Activated effector memory CD4-positive, alpha-beta T cell treated with Interleukin-2 at 50 U/mL for 16 hours (primary cell): ENCODE data around the gene C16orf96.

Experiments used
- DNase-seq: peaks from one replicate; pipeline ENCODE4 v3.0.0-alpha.2; 2020

C16orf96 gene

DNA sequence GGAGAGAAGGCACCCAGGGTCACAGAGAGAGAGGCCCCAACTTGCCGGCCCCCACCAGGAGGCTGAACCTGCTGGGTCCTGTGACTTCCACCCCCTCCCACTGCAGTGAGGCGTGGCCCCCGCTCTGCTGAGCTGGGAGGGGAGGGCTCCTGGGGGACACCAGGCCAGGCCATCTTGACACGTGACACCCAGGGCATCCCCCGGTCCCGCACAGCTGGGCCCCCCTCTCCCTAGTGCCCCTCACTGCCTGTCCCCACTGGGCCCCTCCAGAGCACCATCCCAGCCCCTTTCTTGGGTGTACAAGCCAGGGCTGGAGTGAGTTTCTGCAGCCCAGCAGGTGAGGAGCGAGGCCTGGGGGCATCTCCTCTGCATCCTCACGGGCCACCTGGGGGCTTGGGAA is 46.2 kb downstream of the C16orf96 start:
- DNase-seq, result no peak

DNA sequence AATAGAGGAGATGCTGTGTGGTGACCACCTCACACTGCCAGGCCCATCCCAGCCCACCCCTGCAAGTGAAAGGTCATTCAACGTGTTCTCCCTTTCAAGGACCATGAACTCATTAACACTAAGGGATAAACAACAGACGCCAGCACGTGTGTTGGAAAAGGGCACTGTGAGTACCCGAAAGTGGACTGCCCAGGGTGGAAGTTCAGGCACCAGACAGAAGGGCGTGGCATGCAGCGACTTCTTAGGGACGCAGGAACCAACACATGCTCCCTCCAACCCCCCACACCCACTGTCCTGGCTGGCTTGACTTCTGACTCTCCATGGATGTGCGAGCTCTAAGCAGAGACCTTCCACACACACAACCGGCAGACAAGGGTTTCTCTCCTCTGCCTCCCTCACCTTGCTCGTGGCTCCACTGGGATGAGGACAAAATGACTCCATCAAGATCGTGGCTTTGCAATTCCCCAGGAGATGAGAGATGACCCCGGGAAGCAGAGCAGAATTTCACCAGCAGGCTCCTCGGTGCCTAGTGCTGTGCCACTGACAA is 47.6 kb downstream of the C16orf96 start:
- no peak for DNase-seq

DNA sequence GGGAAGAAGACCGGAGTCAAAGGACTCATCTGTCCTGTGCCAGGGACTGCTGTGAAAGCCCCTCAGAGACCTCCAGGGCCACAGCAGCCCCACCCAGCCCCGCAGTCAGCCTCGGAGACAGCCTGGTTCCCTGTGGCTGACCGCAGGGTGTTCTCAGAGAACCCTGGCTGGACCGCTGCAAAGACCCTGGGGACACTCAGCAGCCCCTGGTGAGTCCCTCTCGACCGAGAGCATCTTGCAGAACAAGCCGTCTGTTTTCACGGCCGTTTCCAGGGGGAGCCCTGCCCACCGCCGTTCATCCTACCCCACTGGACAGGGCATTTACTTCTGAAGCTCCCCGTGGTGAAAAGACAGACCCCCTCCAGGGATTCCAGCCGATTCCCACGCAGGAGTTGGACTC is 48.3 kb downstream of the C16orf96 start:
- no peak for DNase-seq

DNA sequence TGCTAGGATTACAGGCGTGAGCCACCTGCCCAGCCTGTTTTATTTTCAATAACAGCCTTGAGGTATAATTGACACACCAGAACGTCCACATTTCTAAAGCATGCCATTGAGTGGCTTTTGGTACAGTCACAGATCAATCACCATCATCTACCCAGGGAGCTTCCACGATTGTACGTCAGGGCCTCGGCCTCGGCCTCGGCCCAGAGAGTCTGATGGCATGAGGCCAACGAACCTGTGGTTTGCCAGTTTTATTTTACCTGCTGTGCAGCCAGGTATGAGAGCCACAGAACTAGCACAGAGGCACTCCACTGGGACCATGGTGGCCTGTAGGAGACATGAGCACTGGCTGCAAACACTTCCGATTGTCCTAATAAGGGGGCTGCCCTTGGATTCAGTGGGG is 50.2 kb downstream of the C16orf96 start:
- DNase-seq, result no peak

DNA sequence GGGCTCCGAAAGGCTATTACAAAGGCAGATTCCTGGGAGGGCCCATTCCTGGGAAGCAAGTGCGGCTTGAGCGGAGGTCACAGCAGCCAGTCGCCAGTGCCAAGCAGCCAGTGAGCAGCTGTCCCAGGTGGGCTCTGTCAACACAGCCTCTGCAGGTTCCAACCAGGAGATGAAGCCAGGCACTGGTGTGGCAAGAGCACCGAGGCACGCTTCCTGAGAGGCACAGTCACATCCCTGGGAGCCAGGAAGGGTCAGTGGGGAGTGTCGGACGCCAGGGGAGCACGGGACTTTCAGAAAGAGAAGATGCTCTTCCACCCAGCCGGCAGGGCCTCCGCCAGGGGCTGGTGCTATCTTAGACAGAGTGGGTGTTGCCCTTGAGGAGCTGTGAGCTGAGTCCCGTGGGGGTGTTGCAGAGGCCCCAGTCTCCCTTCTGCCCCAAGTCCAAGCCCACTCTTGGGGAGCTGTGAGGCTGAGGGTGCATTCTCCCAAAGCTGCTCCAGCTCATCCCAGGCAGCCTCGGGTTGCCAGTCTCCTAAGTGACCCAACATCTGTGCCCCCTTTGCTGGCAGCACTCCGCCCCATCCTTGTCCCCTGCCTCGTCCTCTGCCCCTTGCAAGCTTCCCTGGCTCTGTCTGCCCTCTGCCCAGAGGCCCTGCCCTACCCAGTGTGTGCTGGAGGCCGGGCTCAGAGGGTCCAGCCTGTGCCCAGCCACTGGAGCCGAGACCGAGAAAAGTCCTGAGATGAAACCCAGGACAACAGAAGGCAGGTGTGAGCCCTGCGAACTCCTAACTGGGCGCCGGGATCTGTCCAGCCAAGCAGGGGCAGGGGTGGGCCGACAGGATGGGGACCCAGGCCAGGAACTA is 51.9 kb downstream of the C16orf96 start:
- DNase-seq, result no peak

DNA sequence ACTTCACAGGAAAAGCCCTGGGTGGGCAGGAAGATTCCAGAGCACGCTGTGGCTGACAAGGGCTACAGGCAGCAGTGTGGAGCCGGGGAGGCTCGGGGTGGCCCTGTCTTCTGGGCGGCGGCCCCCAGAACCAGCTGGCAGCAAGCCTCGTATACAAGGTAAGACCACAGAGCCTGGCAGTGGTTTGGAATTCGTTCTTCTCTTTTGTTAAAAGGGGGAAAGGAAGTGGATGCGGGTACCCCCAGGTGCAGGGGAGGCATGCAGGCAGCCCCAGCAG is 52.5 kb downstream of the C16orf96 start:
- DNase-seq, result no peak

DNA sequence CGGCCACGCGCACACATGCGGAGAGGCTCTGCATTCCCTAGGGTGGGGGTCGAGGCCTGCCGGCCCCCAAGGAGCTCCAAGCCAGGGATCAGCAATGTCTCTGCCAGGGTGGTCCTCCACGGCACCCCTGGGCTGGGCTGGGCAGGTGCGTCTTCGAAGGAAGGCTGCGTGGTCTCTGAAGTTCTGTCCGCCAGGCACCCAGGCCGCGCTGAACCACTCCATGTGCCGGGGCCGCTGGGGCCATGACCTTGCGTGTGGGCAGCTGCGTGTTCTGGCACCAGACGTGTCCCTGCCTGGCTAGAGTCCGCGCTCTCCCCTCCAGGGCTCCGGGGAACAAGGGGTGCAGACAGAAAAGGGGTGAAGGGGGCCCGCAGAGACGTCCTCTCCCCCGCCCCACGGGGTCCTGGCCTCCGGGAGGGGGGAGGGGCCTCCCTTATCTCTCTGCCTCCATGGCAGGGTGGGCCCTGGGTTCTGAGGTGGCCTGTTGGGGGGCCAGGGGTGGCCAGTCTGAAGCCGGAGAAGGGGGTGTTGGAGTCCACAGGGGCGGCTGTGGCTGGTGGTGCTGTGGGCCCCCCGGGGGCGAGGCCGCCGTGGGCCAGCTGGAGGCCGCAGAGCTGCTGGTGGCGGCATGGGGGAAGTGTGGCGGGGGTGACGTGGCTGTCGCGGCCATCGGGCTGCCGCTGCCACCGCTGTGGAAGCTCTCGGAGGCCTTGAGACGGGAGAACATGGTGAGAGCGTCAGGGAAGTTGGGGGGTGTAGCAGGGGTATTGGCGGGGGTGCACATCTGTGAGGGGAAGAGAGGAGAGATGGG is 53.3 kb downstream of the C16orf96 start:
- DNase-seq, result no peak

DNA sequence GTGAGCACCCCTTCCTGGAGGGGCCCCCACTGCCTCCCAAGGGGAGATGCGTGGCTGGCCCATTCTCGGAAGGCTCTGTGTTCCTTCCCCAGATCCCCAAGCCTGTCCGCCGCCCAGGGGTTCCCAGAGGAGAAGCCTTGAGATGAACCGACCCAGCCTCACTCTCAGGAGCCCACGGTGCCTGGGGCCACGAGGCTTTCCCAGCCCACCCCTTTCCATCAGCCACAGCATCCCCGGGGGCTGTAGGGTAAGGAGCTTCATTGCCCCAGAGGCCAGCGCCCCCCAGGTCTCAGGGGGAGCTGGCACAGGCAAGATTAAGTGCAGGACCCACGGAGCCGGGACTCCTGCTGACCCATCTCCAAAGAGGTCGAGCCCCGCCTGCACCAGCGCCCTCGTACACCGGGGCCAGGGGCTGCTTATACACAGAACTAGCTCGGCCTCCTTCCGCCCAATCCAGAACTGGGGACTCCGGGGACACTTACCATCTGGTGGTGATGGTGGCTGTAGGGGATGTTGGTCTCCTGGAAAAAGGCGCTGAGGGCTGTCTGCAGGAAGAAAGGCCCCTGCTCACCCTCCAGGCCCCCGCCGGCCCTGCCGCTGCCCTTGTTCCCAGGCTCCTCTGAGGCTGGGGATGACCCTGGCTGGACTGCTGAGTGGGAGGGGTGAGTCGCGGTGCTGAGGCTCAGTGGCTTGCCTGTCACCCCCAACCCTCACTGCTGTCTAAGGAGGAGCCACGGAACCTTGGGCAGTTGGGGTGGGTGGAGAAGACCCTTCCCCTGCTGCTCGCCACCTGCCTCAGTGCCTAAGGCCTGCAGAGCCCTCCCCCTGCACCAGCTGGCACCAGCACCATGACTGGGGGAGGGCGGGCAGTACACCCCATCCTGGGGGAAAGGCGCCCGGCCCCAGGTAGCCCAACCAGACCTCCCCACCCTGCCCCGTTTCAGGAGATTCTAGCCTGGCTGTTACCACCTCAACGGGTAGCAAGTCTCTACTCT is 54.2 kb downstream of the C16orf96 start:
- no peak for DNase-seq

DNA sequence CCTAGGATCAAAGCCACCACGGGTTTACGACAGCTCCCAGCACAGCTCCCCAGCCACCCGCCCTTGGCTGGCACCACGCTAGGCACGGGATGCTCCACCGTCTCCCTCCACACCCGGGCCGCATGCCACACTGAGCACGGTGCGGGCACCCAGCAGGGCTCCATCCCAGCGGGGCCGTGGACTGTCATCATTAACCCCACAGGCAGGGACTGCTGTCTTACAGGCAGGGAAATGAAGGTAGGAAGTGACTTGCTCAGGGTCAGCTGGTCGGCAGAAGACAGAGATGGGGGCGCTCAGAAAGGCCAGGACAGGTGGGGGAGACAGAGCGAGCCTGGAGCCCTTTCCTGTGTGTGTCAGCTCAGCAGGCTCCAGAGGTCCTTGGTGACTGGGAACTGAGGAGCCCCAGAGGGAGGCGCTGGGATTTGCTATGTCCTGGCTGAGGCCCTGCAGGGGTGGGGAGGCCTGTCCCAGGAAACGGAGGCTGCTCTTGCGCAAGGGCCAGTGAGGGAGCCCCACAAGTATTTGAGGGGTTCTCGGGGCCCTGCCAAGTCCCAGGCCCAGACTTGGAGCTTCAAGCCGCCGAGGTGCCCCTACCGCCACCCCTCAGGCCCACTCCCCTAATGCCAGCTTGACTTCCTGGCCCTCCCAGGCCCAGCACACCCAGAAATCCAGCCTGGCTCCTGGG is 55.3 kb downstream of the C16orf96 start:
- DNase-seq, result no peak

DNA sequence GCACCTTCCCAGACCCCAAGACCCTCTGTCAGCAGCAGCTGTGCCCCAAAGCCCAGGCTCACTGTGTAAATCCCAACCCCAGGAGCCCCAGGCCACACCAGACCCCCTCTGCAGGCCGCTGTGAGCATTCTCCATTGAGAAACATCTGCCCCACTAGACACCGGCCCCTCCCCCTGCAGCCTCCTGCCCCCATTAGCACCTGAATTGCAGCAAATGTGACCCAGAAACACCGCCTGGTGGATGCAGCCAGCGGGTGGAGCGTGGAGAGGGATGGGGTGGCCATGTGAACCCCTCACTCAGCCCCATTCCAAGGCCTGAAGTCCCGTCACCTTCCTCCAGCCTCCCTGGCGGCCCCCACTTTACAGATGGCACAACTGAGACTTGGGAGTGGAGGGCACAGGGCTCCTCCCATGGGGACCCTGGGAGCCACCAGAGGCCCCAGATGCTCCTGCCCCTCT is 56.4 kb downstream of the C16orf96 start:
- no peak for DNase-seq

DNA sequence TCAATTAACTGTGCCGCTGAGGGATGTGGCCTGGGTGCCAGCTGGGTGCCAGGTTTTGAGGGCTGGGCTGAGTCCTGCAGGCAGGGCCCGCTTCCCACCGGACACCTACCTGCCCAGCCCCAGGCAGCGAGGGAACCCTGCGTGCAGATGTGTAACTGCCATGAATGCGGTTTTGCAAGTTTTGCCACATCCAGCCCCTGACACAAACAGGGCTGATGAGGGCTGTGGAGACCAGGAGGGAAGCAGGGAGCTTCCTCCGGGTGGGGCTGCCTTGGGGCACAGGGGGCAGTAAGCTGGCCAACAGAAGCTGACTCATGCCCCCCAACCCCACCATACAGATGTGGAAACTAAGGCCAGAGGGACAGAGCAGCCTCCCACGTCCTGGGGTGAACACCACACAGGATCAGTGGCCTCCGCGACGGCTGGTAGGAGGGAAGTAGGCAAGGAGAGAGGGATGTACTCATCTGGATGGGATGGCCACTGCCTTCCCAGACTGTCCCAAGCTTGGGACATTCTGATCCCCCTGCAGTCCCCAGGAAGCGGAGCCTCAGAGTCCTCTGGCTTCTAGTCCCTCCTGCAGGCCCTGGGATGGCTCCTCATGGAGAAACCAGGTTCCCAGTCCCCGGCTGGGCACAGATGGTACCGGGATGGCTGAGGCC is 57.0 kb downstream of the C16orf96 start:
- no peak for DNase-seq

DNA sequence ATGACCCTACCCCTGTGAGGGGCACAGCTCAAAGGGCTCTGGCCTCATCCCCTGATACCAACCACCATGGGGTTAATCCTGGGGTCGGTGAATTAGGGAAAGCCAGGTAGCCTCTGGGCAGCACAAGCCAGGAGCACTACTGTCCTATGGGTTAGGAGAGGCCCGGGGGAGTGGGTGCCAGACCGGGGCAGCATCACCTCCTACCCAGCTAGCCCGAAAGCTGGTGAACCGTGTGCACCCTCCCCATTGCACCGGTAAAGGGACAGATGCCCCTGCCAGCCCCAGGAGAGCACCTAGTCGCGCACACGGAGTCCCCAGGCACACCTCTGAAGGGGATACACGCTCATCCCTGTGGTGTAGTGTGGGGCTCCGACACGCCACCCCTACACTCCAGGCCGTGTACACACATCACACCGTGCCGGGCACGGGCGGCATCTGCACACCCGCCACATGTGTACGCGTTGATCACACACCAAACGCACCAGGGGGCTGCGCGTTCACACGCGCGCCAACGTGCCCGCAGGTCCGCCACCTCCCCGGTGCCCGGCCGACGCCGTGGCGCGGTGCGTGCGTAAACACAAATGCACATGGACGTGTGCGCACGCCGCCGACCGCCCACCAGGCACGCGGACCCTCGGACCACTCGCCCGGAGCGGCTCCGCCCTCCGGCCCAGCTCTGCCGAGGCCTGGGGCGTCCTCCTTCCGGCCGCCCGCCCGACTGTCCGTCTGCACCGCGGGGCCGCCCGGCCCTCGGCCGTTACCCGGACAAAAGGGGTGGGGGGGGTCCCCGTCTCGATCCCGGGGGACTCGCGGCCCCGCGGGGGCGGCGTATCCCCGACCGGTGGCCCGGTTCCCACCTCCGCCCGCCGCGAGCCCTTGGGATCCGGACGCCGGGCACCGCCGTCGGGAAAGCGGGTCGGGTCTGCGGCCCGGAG is 57.8 kb downstream of the C16orf96 start:
- DNase-seq, result peak; percentile 8

DNA sequence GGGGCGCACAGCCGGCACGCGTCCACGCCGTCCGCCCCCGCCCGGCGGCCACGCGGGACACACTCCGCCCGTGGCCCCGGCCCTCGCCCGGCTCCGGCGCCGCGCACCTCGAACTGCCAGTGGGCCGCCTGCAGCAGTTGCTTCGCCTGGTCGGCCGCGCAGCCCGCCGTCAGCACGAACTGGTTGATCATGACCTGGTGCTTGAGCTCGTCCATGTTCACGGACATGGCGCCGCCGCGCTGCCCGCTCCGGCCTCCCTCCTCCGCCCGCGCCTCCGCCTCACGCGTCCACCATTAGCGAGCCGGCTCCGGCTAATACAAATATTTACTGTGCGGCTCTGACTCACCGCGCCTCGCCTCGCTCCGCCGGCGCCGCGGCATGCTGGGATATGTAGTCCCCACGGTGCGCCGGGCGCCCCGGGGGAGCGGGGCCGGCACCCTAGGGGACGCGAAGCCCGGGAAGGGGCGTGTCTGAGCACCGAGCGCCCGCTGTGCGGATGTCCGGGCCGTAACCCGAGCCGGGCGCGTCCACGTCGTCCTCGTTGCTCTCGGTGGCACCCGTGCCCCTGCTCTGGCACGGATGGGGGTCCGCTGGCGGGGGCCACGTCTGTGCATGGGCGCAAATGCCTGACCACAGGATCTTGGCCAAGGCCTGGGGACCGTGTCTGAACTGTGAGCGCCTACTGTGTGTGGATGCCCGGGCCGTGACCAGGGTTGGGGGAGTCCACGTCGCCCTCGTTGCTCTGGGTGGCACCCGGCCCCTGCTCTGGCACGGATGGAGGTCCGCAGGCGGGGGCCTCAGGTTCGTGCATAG is 58.6 kb downstream of the C16orf96 start, which contains the start of gene UBALD1:
Gene UBALD1, minus strand, starts transcription at position 318 of the 813 bp plus-strand sequence. Its CDS starts 91 bp downstream, at position 227.
- peak; percentile 68 for DNase-seq

DNA sequence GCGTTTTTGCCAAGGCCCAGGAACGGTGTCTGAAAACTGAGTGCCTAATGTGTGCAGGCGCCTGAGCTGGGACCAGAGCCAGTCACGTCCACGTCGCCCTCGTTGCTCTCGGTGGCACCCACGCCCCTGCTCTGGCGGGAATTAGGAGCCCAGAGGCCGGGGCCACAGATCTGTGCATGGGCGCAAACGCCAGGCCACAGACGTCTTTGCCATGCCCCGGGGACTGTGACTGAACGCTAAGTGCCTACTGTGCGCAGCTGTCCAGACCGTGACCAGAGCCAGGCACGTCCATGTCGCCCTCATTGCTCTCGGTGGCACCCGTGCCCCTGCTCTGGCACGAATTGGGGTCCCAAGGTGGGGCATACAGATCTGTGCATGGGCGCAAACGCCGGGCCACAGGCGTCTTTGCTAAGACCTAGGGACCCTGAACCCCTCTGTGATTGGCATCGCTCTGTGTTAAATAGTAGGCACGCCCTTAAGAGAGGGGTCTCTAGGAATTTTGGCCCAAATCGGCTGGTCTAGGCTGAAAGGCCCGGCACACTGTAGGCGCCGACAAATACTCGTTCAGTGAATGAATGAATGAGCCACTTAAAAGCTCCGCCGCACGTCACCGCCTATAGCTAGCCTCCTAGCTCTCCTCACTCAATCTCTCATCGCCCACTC is 59.4 kb downstream of the C16orf96 start:
- no peak for DNase-seq

DNA sequence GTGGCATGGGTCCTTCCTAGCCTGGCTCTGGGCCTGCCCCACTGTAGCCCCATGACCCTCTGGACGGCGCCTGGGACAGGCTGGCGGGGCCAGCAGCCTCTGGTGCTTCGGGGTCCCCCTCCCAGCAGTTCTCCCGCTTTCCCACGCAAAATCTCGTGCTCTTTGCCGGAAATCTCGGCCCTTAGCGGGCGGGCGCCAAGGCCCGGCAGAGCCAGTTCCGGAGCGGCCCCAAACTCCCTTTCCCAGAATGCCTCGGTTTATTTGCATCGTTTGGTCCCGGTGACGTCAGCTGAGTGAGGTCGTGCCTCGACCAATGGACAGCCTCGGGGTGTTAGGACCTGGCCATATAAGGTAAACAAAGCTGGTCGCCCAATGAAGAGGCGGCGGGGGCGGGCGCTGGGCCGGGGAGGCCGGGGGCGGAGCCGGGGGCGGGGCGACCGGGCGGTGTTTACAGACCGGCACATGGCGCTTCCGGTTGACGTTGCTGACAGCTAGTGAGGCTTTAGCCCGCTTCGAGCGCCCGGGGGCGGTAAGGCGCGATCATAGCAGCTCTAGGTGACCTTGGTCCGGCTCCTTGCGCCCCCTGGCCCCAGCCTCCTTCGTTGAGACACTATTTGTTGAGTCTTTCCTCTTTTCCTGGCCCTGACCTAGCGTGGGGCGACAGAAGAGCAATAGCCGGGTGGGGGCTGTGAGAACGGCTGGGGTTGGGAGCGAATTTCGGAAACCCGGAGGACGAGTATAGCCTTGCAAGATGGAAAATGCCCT is 60.1 kb downstream of the C16orf96 start:
- DNase-seq, result peak; percentile 98

DNA sequence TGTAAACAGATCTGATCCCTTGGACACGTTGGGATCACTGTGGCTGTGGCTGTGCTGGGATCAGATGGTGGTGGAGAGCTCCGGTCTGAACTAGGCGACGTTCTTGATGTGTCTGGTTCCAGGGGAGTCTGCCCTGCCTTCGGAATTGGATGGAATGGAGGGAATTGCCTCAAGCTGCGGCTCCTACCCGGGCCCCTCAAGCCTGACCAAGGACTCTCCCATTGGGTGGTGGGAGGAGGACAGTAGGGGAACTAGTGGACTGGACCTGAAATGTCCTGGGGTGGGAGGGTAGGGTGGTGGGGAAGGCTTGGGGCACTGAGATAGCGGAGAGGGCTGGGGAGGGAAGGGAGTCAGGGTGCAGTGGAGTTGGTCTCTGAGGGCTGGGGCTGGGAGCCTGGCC is 61.7 kb downstream of the C16orf96 start:
- DNase-seq, result no peak

DNA sequence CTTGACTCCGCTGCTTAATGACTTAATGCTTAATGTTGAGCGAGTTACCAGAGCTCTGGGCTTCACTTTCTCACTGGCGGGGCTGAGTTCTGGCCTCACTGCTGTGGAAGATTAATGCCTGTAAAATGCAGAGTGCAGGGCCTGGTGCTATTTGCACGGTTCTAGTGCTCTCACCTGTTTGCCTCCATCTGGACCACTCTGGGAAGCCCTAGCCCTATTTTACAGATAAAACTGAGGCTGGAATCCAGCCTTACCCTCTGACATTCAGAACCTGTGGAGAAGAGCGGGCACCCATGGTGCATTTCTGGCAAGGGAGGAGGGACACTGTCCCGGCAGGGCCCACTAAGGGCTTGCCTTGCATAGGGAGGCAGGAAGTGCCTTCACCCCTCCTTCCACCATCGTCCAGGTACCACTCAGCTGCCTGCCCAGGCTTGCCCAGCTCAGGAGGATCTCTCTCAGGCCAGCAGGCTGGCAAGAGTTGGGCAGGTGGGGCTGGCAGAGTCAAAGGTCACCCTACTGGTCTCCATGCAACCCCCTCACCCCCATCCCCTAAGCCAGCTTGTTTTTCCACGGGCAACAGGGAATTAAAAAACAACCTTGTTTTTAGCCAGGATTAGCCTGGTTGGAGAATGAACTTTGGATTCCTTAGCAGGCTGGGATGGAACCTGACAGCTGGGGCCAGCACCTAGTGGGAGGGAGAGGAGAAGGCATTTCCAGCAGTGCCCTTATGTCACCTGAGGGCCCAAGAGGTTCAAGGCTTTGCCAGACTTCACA is 62.7 kb downstream of the C16orf96 start:
- DNase-seq, result no peak
